H4 (cell line): ENCODE data around the gene C12orf60. TPM values are rescaled to one million over a fixed set of nuclear protein-coding genes. Genes with fewer than 3 reads are reported as not detected.
A peak's percentile ranks its signal among the peaks of the same experiment; 100 is the strongest.

Source experiments
- DNase-seq: peaks from one replicate; pipeline ENCODE4 v3.0.0-alpha.2; 2015; ENCODE audit warnings: low spot score
- total RNA-seq: library from RNA; depleted of rRNA; stranded (reverse); fragments of >200 nt; shearing (Covaris generic); gene quantifications from 2 replicates; pipeline ENCODE4 v1.2.3, GENCODE V29; 2014

The C12orf60 gene
- total RNA-seq, 1 experiment from 2014 or later, result 2.8 TPM

GRCh38 chr12:14836336-14837210, 33.1 kb downstream of the C12orf60 start:
- peak; percentile 83 for DNase-seq

GRCh38 chr12:14839262-14839661, 35.8 kb downstream of the C12orf60 start:
- DNase-seq, result no peak

- DNase-seq, result no peak
Measured at GRCh38 chr12:14840616-14841015, 37.1 kb downstream of the C12orf60 start.

GRCh38 chr12:14841761-14842160, 38.3 kb downstream of the C12orf60 start:
- peak; percentile 56 for DNase-seq

GRCh38 chr12:14842315-14842714, 38.8 kb downstream of the C12orf60 start:
- DNase-seq, result no peak

GRCh38 chr12:14843425-14843887, 40.0 kb downstream of the C12orf60 start, which contains the start of gene ART4:
Gene ART4, minus strand, starts transcription at chr12:14843526. Its CDS starts 413 bp downstream, at chr12:14843113.
- no peak for DNase-seq

- DNase-seq, result no peak
Measured at GRCh38 chr12:14844401-14844800, 40.9 kb downstream of the C12orf60 start.

GRCh38 chr12:14845350-14845750, 41.9 kb downstream of the C12orf60 start:
- DNase-seq, result peak; percentile 69

GRCh38 chr12:14846042-14846587, 42.6 kb downstream of the C12orf60 start:
- peak; percentile 25 for DNase-seq

GRCh38 chr12:14846876-14847580, 43.6 kb downstream of the C12orf60 start:
- DNase-seq, result no peak

GRCh38 chr12:14849661-14850060, 46.2 kb downstream of the C12orf60 start:
- DNase-seq, result no peak

GRCh38 chr12:14850929-14851663, 47.6 kb downstream of the C12orf60 start:
- DNase-seq, result no peak

GRCh38 chr12:14852880-14853279, 49.4 kb downstream of the C12orf60 start:
- no peak for DNase-seq

- no peak for DNase-seq
Measured at GRCh38 chr12:14853961-14854360, 50.5 kb downstream of the C12orf60 start.

GRCh38 chr12:14854586-14855183, 51.2 kb downstream of the C12orf60 start:
- DNase-seq, result peak; percentile 58

GRCh38 chr12:14858513-14858912, 55.0 kb downstream of the C12orf60 start:
- no peak for DNase-seq

GRCh38 chr12:14860490-14860889, 57.0 kb downstream of the C12orf60 start:
- DNase-seq, result no peak

GRCh38 chr12:14868916-14869506, 65.5 kb downstream of the C12orf60 start:
- DNase-seq, result no peak

- DNase-seq, result no peak
Measured at GRCh38 chr12:14871247-14871646, 67.8 kb downstream of the C12orf60 start.

- no peak for DNase-seq
Measured at GRCh38 chr12:14871886-14872285, 68.4 kb downstream of the C12orf60 start.
